Activated T-helper 1 cell treated with anti-CD3 and anti-CD28 coated beads, Interleukin-2, amount 50 U/mL, for 16 hours (primary cell): Measurements from ENCODE around the gene ADD1.

ENCODE experiments used
- DNase-seq, 2 donors: peaks; one replicate each; pipeline ENCODE4 v3.0.0-alpha.2; 2020; ENCODE audit warnings: low read depth in 1 of 2, low spot score in 1 of 2

ADD1 gene, protein sequence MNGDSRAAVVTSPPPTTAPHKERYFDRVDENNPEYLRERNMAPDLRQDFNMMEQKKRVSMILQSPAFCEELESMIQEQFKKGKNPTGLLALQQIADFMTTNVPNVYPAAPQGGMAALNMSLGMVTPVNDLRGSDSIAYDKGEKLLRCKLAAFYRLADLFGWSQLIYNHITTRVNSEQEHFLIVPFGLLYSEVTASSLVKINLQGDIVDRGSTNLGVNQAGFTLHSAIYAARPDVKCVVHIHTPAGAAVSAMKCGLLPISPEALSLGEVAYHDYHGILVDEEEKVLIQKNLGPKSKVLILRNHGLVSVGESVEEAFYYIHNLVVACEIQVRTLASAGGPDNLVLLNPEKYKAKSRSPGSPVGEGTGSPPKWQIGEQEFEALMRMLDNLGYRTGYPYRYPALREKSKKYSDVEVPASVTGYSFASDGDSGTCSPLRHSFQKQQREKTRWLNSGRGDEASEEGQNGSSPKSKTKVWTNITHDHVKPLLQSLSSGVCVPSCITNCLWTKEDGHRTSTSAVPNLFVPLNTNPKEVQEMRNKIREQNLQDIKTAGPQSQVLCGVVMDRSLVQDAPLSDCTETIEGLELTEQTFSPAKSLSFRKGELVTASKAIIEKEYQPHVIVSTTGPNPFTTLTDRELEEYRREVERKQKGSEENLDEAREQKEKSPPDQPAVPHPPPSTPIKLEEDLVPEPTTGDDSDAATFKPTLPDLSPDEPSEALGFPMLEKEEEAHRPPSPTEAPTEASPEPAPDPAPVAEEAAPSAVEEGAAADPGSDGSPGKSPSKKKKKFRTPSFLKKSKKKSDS

DNA sequence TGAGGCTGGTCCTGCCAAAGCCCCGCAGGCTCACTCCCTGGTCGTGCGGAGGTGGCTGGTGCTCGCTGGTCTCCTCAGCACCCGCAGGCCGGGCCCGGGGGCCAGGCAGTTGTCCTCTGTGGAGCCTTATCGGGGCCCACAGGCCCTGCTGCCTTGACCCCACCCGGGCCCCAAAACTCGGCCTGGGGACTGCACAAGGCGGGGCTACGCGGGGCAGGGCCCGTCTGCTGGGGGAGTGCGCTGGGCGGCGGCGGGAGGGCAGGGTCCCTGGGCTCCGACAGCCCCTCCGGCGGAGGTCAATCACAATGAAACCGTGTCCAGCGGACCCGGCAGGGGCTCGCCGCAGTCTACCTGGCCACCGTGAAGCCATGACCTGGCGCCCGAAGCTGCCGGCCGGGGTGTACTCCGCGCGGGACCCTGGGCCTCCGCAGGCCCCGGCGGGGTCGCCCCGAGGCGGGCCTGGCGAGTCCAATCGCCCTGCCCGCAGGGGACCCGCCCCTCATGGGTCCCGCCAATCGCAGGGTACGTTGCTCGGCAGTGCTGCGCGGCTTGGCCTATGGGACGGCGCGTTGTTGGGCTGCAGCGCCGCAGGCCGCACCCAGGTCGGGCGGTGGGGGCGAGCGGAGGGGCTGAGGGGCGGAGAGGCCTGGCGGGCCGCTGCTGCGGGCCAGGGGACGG, at the start of gene ADD1:
Gene ADD1 (plus strand): TSS at position 582 of the 678 bp plus-strand sequence. CDS start 32,072 bp downstream, outside the sequence.
- peak; percentile 94 to 95 for DNase-seq

DNA sequence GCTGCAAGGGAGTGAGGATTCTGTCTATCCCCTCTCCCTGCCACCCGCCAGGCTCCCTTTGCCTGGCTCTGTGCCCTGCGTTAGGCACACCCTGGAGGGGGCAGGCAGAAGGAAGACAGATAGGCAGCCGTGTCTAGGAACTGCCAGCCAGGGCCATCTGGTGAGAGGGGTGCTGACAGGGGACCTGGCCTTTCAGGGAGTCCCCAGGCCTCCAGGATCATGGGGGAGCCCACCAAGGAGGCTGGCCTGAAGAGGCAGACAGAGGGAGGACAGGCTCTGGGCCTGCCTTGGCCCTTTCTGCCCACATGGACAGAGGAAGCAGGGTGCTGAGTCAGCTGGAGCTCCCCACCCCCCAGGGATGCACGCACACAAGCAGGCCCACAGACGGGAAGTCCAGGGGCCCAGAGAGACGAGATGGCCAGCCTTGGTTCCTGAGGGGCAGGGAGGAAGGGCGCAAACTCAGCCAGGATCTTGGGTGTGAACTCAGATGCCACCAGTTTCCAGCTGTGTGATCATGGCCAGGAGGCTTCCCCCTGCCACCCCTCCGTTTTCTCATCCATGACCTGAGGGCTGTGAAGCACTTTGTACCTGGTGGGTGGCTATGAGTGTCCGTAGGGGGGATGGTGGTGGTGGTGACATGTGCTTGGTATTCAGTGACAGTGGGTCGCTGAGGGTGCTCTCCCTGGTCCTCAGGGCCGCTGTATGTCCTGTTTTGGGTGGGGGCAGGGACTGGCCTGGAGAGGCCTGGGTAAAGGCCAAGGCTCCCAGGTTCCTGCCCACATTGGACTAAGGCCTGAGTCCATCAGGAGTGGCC, 49.0 kb upstream of the ADD1 start:
- DNase-seq: no peak

DNA sequence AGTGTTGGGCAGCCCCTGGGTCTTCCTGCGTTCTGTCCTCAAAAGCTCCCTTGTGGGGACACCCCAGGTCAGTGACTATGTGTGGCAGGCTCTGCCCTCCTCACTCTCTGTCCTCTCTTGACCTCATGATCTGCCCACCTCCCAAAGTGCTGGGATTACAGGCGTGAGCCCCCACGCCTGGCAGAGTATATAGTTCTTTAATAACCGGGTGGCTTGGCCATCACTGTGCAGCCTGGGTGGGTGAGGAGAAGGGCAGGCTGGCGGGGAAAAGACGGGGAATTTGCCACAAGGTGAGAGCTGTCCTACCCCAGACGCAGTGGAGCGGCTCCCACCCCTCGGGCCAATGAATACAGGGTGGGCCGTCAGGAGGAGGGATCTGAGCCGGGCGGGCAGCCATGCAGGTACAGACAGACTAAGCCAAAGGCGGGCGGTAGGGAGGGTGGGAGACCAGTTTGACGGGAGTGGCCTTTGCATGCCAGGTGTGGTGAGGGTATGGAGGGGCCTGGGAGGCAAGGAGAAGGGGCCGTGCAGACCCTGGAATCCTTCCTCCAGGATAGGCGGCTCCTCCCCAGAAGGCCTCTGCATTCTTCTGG, 48.2 kb upstream of the ADD1 start:
- no peak for DNase-seq

DNA sequence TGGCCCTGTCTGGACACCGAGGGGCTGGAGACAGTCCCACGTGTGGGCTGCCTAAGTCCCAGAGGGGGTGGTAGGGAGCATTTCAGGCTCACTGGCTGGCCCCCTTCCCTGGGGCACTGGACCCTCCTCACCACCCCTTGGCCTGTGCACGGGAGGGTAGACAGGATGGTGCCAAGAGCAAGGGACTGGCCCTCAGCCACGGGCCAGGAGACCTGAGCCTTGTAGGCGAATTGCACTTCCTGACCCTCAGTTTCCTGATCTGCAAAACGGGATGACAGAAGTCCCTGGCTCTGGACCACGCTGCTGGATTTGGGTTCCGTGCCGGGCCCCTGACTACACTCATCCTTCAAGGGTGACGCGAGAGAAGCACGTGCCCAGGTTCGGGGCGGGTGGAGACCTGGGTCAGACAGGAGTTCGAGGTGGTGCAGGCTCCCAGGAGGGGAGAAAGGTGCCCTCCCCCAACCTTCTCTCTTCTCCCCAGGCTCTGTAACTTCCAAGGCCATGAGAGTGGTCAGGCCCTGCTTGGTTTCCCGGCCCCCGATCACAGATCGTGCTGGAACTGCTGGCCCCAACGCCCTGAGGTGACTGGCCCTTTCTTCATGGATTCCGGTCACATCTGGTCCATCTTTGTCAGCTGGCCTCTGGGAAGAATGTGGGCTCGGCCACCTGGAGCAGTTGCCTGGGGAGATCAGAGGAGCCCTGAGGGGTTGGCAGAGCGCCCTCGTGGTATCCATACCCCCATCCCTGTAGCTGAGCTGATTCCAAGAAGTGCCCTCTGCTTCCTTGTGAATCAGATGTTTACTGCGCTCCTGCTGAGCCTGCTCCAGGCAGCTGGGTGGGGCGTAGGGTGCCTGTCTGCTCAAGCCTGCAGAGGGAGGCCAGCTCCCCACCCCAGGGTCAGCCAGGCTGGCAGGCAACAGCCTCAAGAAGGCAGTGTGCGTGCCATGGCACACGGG, 47.5 kb upstream of the ADD1 start:
- no peak for DNase-seq

DNA sequence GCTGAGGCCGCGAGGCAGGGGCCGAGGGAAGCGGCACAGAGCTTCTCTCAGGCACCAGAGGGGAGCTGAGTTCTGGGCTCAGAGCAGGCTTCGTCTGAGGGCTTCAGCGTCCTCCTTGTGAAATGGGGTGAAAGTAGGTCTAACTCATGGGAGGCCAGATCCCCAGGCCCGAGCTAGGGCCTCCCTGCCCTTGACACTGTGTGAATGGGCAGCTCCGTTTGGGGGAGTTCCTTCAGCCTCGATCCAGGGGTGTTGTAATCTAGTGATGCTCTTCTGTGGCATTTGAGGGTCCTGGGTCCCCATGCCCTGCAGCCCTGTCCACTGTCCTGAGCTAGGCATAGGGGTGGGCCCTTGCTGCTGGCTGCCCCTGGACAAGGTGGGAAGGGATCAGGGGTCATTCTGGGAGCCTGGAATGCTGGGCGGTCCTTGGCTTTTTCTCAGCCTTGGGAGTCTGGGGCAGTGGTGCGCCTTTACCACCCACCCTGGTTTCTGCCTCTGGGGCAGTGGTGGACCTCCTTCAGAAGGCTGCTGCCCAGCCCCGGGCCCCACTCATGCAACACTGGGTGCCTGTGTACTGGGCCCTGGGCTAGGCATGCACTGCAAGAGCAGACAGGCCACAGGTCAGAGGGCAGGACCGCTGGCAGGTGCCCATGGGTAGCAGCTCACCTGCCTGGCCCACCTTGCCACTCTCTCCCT, 46.6 kb upstream of the ADD1 start:
- DNase-seq: no peak

DNA sequence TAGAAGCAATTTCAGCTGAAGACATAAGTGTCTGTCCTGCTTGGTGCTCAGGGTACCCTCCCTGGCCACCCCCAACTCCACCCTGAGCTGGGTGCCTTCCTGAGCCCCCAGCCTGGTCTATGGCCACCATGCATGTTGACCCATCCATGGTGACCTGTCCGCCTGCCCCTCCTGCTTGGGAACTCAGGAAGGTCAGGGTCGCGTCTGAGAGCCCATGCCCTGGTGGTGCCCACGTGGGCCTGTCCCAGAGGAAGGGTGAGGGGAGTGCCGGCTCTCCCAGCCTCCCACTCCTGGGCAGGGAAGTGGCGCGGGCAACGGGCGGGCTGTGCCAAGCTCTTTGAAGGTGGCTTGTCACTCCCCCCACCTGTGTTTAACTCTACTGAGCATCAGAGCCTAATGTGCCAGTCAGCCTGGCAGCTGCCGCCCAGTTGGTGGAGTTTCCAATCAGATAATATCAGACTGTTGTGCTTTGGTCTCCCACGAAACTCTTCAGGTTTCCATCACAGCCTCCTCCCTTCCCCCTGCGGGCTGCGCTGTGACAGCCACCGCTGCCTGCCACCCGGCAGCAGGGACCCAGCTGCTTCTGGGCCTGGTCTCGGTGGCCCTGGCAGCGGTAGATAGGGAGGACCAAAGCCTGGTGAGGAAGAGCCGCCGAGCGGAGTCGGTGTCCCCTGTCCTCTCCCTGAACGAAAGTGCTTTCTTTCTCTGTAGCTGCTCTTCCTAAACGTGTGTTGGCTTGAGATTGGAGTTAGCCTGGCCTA, 45.9 kb upstream of the ADD1 start:
- DNase-seq: peak in 1 of 2 donors; percentile 4

DNA sequence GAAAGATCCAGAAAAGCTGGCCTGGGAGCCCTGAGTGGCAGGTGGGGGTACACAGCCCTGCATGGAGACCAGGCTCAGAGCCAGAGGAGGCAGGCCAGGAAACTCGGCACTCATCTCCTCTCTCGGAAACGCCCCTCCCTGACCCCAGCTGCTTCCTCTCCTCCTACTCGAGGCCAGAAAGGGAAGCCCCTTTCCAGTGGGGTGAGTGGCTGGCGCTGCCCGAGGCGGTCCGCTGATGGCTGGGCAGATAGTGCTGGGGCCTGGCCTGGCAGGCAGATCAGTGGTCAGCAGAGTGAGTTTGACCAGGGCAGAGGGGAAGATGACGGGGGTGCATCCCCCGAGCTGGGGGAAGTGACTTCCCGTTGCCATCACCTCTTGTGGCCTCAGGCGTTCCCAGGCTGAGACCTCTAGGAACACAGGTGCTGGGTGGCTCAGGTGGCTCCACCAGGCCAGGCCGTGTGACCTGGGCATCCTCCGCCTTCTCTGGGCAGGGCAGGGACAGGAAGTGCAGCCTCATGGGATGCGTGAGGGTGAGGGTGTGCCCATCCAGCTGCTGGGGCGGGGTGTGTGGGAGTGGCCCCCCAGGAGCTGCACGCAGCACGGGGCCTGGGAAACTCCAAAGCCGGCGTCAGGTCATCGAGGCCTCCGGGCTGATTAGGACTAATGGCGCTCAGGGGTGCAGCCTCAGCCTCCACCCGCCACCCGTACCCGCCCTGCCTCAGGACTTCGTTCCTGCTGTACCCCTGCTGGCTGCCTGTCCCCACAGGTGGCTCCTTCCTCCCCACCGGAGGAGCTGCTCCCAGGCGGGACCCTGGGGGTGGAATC, 45.0 kb upstream of the ADD1 start:
- DNase-seq: peak in 1 of 2 donors; percentile 42

DNA sequence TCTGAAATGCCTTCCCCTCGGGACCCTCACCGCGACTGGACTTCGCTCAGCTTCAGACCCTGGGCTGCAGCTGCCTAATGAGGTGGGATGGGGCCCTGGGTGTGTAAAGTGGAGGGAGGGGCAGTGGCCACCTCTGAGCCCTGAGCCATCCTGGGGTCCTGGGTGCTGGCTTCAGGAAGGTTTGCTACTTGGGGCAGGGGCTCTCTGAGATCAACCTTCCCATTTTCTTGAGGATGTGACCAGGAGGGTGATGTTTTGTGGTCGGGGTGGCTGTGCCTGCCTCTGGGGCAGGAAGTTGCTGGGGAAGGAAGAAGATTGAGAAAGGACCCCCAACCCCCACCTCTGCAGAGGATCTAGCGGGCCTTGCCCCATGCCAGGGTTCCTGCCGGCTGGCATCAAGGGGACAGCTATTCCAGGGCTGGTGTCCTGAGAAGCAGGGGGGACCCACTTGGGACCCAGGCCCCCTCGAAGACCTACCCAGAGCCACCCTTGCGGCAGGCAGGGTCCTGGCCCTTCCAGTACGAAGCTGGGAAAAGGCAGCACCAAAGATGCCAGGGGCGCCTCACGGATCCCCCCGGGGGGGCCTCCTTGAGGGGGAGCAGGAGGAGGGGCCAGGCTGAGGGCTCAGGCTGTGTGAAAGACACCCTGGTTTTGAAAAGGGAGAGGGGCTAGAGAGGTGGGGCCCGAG, 44.3 kb upstream of the ADD1 start:
- DNase-seq: no peak

DNA sequence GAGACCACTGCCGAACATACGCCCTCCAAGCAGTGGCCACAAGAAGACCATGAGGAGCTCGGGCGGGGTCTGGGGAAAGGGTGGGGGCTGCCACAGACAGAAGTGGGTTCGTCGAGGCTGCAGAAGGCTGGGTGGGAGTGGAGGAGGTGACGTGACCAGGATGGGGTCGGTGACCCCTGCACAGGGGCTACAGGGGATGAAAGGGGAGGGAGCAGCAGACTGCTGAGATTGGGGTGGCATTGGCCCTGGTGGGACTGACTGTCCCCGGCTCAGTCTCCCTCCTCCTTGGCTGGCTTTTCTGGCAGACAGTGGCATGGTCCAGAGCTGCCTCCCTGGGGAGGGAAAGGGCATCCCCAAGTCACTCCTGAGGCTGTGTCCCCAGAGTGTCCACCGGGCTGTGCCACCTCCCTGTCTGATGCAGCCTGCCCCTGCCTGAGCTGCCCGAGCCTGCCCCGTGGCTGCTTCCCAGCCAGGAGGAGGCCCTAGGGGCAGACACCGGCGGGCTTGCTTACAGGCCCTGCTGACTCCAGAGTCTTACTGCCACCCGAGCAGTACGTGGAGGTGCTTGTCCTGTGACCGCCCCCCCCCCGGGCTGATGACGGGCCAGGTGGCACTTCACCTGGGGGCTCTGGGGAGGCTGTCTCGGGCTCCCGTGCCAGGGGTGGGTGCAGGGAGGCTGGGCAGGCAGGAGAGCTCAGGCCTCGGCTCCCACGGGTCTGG, 43.5 kb upstream of the ADD1 start:
- DNase-seq: no peak

DNA sequence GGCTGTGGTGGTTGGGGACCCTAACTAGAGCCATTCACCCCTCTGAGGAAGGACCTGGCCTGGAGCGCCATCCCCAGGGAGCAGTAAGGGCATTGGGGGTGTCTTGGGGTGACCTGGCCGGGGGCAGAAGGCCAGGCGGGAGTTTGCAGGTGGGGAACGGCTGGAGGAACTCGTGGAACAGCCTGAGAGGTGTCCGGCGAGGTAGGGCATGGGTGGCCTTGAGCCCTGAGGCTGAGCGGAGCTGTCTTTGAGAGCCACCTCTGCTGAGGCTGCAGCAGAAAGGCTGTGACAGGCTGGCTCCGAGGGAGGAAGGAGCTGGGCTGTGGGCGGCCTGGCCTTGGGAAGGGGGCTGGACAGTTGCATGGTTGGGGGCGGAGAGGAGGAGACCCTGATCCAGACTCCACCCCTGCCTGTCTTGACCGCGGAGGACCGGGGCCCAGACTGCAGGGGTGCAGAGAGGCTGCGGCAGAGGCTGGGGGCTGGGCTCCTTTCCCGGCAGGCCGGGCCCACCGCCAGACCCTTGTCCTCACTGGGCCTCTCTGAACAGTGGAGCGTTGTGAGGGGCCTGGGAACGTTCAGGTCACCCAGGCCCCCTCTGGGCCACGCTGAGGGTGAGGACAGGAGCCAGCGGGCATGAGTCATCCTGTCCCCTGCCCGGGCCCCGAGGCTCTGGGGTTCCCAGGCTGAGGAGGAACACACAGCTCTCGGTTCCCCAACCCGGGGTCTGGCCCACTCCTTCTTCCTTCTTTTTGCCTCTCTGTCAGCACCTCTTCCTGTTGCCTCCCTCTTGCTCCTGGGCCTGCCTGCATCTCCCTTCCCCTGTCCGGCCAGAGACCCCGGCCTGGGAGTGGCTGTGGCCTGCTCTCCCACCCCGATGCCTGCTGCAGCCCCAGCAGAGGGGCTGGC, 42.7 kb upstream of the ADD1 start:
- no peak for DNase-seq

DNA sequence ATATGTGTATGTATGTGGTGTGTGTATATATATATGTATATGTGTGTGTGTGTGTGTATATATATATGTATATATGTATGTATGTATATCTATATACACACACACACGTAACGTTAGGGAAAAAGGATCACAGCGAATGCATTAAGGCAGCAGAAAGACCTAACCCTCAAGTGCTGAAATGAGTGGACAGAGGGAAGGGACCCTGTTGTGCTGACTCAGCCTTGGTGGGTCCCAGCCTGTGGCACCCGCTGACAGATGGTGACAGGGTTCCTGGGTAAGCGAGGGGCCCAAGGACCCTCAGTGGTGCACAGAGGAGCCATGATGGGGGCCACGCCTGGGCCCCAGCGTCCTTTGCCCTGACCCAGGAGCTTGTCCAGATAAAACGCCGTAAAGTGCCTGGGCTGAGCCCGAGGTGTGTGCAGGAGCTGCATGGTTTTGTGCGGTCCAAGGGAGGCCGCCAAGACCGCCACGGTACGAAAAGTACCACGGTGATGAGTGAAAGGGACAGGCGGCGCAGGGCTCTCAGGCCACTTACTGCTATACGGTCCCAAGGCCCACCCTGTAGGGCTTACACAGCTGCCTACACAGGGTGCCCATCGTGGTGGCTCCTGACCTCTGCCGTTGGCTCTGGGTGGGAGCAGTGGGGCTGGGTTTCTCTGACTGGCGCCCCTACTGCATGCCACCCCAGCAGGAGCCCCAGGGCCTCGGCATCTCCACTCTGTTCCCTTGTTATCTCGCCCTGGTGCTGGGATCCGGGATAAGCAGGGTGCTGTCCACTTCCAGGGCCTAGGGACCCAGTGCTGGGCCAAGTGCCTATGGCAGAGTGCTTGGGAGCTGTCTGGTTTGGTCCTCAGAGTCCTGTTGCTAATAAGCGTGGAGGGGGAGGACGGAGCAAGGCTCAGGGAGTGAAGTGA, 40.8 kb upstream of the ADD1 start:
- no peak for DNase-seq

DNA sequence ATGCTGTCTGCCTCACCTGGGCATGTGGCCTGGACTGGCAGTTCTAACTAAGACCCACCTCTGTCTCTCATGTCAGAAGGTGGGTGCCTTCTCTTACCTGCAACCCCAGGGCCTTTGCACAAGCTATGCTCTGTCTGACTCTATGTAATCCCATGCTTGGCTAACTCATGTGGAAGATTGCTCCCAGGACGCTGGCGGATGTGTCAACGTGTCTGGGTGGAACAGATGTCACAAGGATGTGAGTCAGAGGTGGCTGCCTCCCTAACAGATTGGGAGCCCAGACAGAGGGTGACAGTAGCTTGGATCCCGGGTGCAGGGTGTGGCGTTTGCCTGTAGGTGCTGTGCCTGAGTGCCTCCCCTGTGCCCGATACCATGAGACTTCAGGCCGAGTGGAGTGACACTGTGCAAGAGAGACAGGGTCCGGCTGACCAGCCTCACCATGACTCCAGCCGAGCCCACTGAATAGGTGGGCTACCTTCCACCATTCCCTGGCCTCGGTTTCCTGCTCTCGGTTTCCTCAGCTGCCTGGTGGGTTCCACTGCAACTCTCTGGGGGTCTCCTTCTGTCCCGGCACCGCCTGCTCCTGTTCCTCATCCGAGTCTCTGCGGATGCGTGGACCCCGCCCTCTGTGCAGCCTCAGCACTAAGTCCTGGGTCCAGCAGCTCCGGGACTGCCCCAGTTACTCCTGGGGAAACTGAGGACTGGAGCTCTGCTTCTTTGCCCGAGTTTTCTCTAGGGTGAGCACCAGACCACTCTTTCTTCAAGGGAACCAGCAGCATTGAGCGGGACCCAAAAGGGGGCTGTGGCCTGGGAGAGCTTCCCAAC, 39.8 kb upstream of the ADD1 start:
- no peak for DNase-seq

DNA sequence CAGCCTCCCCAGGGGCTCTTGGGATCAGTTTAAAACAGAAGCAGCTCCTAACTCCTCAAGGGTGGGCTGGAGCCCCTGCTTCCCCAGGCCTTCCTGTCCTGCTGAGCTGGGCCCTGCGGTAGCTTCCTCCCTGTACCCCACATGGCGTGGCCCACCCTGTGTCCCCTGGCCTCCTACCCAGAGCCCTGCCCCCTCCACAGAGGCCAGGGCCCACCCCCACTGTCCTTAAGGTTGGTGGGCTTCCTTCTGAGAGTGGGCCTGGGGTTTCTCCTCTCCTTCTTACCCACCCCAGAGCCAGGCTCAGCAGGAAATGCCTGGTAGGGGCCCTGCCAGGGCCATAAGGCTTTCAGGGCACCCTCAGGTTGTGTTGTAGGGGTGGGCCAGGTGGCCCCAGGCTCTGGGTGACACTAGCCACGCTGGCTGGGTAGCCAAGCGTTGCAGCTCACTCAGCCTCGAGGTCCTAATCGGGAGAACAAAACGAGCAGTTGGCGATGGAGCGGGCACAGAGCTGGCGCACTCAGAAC, 39.1 kb upstream of the ADD1 start:
- DNase-seq: no peak
